ENCODE data around the gene RAF1. TPM values are rescaled to one million over a fixed set of nuclear protein-coding genes. Genes with fewer than 3 reads are reported as not detected.
A peak's percentile ranks its signal among the peaks of the same experiment; 100 is the strongest.

Gene RAF1
- total RNA-seq, 2 donors from 2014 or later, result 95.4 to 116 TPM

- no peaks in the 10 kb centered on the region for H3K36me3 ChIP-seq (ENCODE audit: control insufficient read depth, insufficient read depth, low read length)
- H3K9me3 ChIP-seq (ENCODE audit: control insufficient read depth, low read length), result no peaks in the 10 kb centered on the region
- 86 to 96% methylated on average over 3 to 7 of the region's 10 CpGs for WGBS, 2 experiments (ENCODE audit: insufficient coverage in 1 of 2, insufficient read length in 1 of 2)
- no peaks in the 10 kb centered on the region for H3K27me3 ChIP-seq (ENCODE audit: control insufficient read depth, insufficient read depth, low read length, poor library complexity, severe bottlenecking)
- Mint-ChIP-seq H3K27me3 (ENCODE audit: insufficient read depth) (no peaks in the 10 kb centered on the region), H3K27ac (no peak overlapping the region), H3K9me3 (peaks cover 14% of the 10 kb centered on the region), H3K36me3 (ENCODE audit: low read depth) (no peaks in the 10 kb centered on the region), H3K4me3 (no peak overlapping the region), H3K4me1 (peaks cover 25% of the 10 kb centered on the region)
- H3K4me1 ChIP-seq (ENCODE audit: control insufficient read depth, insufficient read depth, low read length), result no peaks in the 10 kb centered on the region
- peak; percentile 57 for DNase-seq
- TF ChIP-seq CTCF (conservative IDR thresholded peaks at IDR 0.05), result no peak
- H3K27ac ChIP-seq (ENCODE audit: low read depth, low read length), result no peak overlapping the region
- H3K4me3 ChIP-seq (ENCODE audit: low read length), result no peak overlapping the region
- H3K9ac ChIP-seq (ENCODE audit: extremely low read depth, low read length, poor library complexity, severe bottlenecking), result no peak overlapping the region
Observed at GRCh38 chr3:12670365-12671119, 6.6 kb upstream of the RAF1 start.

- Histone ChIP-seq H3K27me3 (ENCODE audit: control insufficient read depth, insufficient read depth, low read length, poor library complexity, severe bottlenecking) (no peaks in the 10 kb centered on the region), H3K9ac (ENCODE audit: extremely low read depth, low read length, poor library complexity, severe bottlenecking) (peak overlapping the region; percentile 92), H3K36me3 (ENCODE audit: control insufficient read depth, insufficient read depth, low read length) (no peaks in the 10 kb centered on the region), H3K4me3 (ENCODE audit: low read length) (peak overlapping the region; percentile 99), H3K4me1 (ENCODE audit: control insufficient read depth, insufficient read depth, low read length) (no peaks in the 10 kb centered on the region), H3K9me3 (ENCODE audit: control insufficient read depth, low read length) (no peaks in the 10 kb centered on the region), H3K27ac (ENCODE audit: low read depth, low read length) (peak overlapping the region; percentile 98)
- Mint-ChIP-seq H3K4me1 (peaks cover 27% of the 10 kb centered on the region), H3K9me3 (no peaks in the 10 kb centered on the region), H3K27ac (peak overlapping the region; percentile 99), H3K36me3 (ENCODE audit: low read depth) (no peaks in the 10 kb centered on the region), H3K4me3 (peak overlapping the region; percentile 86), H3K27me3 (ENCODE audit: insufficient read depth) (no peaks in the 10 kb centered on the region)
- no peak for DNase-seq
- TF ChIP-seq CTCF (conservative IDR thresholded peaks at IDR 0.05), result no peak
- 0% methylated on average over 28 to 45 of the region's 45 CpGs for WGBS, 2 experiments (ENCODE audit: insufficient coverage in 1 of 2, insufficient read length in 1 of 2)
Observed at GRCh38 chr3:12663401-12663935, 449 bp downstream of the RAF1 start.

GRCh38 chr3:12662593-12663400, 1.1 kb downstream of the RAF1 start:
- no peaks in the 10 kb centered on the region for H3K27me3 Mint-ChIP-seq (ENCODE audit: insufficient read depth)
- no peaks in the 10 kb centered on the region for H3K36me3 Mint-ChIP-seq (ENCODE audit: low read depth)
- H3K9me3 ChIP-seq (ENCODE audit: control insufficient read depth, low read length), result no peaks in the 10 kb centered on the region
- no peaks in the 10 kb centered on the region for H3K4me1 ChIP-seq (ENCODE audit: control insufficient read depth, insufficient read depth, low read length)
- peak overlapping the region; percentile 86 for H3K4me3 Mint-ChIP-seq
- H3K27me3 ChIP-seq (ENCODE audit: control insufficient read depth, insufficient read depth, low read length, poor library complexity, severe bottlenecking), result no peaks in the 10 kb centered on the region
- no peak for TF ChIP-seq CTCF (conservative IDR thresholded peaks at IDR 0.05)
- peak; percentile 75 for DNase-seq
- no peaks in the 10 kb centered on the region for H3K36me3 ChIP-seq (ENCODE audit: control insufficient read depth, insufficient read depth, low read length)
- H3K27ac Mint-ChIP-seq, result peak overlapping the region; percentile 96
- peak overlapping the region; percentile 92 for H3K9ac ChIP-seq (ENCODE audit: extremely low read depth, low read length, poor library complexity, severe bottlenecking)
- peak overlapping the region; percentile 99 for H3K4me3 ChIP-seq (ENCODE audit: low read length)
- no peaks in the 10 kb centered on the region for H3K9me3 Mint-ChIP-seq
- peak overlapping the region; percentile 98 for H3K27ac ChIP-seq (ENCODE audit: low read depth, low read length)
- H3K4me1 Mint-ChIP-seq, result peaks cover 28% of the 10 kb centered on the region
- WGBS, 2 experiments (ENCODE audit: insufficient coverage in 1 of 2, insufficient read length in 1 of 2), result 0% methylated on average over 19 to 26 of the region's 26 CpGs

Measured in endodermal cell (in vitro differentiated cells).